K562 treated with DMSO at 1 percent for 48 hours (cell line): Measurements from ENCODE around the gene TMEM60. TPM values are rescaled to one million over a fixed set of nuclear protein-coding genes. Genes with fewer than 3 reads are reported as not detected.

ENCODE experiments used
- total RNA-seq: library from RNA; unstranded; fragments of 300-600 nt; gene quantifications from 2 replicates; pipeline ENCODE4 v1.2.3, GENCODE V29; 2022; ENCODE audit warnings: low replicate concordance; ENCODE audit errors: extremely low read depth

TMEM60 gene, protein sequence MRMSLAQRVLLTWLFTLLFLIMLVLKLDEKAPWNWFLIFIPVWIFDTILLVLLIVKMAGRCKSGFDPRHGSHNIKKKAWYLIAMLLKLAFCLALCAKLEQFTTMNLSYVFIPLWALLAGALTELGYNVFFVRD
- total RNA-seq: not detected in 2 replicates

DNA sequence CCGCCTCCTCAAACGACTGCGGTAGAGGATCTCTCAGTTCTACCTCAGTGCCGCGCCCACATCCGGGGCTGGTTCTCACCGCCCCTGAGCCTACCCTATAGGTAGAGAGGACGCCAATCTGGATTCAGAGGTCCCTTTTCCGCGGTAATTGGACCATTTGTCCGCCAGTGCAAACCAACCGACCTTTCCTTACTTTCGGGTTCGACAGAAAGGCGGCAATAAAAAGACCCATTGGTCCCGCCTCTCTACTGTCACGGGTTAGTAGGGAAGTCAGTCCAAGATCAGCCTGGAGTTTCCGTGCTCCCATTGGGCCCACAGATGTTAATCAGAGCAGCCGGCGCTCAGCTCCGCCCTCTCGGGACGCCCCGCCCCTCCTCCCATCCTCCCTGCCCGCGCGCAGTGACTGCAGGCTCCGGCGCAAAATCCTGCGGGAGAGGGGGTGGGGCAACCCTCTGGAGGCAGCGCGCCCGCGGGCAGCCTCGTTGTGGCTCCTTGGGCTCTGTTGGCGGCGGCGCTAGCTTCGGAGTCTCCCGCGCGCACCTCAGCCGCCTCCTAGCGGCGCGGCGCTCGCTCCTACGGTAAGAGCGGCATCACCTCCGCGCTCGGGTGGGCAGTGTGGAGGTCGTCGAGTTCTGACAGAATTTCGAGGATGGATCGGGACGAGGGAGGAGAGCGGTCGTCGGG, at the start of gene TMEM60, which contains the start of gene PHTF2:
Gene TMEM60 (minus strand): TSS at position 41 of the 684 bp plus-strand sequence. CDS start 4,061 bp downstream, outside the sequence.
Gene PHTF2 (plus strand): TSS at position 380 of the 684 bp plus-strand sequence.

Other genes starting within 250 kb of the TMEM60 start
- not detected in 2 replicates for gene RSBN1L, start 102.0 kb downstream of the TMEM60 start, total RNA-seq
- gene PHTF2, start 339 bp upstream of the TMEM60 start, total RNA-seq: not detected in 2 replicates